NCI-H2196 treated with DMSO at 0.1 percent for 48 hours (cell line): ENCODE measurements around the gene ELOVL5.
"Not testable (repeated sequence)": the region's sequence is repeated elsewhere in the genome, so short reads cannot be mapped to it uniquely, and the experiment has no call there.

ENCODE experiments used
- DNase-seq: peaks from one replicate; lab custom pipeline; 2025; ENCODE audit not compliant: unreplicated experiment; lab: John Stamatoyannopoulos, UW

The ELOVL5 gene

DNA sequence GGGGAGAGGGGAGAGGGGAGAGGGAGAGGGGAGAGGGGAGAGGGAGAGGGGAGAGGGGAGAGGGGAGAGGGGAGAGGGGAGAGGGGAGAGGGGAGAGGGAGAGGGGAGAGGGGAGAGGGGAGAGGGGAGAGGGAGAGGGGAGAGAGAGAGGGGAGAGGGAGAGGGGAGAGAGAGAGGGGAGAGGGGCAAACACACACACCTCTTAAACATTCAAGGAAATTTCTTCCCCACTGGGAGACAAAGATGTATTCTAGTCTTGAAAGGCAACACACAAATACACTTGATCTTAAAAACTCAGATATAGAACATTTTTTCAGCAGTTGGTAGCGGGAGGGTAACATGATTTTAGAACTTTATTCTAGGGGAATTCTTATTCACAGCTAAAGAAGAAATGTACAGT, 42.5 kb downstream of the ELOVL5 start:
- not testable (repeated sequence) for DNase-seq

DNA sequence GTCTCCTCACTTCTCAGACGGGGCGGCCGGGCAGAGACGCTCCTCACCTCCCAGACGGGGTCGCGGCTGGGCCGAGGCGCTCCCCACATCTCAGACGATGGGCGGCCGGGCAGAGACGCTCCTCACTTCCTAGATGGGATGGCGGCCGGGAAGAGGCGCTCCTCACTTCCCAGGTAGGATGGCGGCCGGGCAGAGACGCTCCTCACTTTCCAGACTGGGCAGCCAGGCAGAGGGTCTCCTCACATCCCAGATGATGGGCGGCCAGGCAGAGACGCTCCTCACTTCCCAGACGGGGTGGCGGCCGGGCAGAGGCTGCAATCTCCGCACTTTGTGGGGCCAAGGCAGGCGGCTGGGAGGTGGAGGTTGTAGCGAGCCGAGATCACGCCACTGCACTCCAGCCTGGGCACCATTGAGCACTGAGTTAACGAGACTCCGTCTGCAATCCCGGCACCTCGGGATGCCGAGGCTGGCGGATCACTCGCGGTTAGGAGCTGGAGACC, 43.2 kb downstream of the ELOVL5 start:
- DNase-seq = not testable (repeated sequence)

DNA sequence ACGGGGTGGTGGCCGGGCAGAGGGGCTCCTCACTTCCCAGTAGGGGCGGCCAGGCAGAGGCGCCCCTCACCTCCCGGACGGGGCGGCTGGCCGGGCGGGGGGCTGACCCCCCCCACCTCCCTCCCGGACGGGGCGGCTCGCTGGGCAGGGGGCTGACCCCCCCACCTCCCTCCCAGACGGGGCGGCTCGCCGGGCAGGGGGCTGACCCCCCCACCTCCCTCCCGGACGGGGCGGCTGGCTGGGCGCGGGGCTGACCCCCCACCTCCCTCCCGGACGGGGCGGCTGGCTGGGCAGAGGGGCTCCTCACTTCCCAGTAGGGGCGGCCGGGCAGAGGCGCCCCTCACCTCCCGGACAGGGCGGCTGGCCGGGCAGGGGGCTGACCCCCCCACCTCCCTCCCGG, 43.8 kb downstream of the ELOVL5 start:
- DNase-seq = not testable (repeated sequence)

DNA sequence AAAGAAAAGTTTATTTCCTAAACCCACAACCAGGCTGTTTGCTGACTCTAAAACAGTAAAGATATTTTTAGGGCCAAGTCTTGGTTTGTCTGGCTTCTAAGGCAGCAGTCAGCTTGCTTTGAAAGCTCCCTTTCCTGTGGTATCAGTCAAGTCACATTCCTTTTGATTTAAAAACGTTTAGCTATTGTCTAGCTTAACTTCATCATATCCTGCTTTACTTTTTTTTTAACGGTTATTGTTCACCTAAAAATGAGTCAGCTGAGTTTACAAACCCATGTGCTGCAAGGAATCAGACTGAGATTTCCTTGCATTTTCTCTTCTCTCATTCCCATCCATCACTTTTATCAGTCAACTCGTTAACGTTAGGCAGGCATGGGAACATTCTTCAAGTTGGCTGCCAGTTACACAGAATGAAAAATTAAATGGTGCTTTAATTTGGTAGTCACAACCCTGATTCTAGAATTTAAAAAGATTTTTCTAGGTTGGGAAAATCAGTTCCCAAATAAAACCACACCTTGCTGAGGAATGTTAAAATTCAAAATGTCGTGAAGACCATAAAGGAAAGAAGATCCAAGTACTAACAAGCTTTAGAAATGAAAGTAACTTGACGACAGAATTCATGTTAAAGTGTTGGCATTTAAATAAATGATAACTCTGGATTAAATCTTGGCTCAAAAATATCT, 45.9 kb downstream of the ELOVL5 start:
- no peak for DNase-seq

DNA sequence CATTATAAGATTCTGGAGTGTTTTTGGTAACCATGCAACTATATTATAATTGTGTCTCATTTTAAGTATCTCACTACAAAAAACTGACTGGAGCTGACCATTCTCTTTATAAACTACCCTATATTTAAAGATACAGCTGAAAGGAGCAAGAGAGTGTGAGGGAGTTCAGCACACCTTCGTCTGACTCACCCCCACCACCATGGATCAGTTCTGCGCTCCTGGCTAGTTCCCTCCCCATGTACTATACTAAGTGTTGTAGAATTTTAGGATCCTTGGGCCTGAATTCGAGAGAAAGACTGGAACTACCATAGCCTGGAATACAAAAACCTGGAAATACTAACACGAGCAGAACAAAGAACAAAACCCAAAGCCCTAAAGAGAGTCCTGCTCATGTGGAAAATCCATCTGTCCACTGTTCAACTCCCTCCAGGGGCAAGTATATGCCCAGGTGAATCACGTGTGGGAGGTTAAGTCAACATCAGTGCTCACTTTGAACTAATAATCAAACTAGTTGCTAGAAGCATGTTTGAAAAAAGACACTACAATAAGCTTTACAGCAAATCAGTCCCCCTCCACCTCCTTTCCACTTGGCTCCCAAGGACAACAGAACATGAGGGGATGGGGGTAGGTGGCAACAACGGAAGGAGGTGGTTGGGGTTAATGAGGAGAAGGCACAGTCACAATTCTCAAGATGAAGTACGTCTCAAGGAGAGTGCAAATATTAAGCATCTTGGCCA, 46.8 kb downstream of the ELOVL5 start:
- DNase-seq = no peak

DNA sequence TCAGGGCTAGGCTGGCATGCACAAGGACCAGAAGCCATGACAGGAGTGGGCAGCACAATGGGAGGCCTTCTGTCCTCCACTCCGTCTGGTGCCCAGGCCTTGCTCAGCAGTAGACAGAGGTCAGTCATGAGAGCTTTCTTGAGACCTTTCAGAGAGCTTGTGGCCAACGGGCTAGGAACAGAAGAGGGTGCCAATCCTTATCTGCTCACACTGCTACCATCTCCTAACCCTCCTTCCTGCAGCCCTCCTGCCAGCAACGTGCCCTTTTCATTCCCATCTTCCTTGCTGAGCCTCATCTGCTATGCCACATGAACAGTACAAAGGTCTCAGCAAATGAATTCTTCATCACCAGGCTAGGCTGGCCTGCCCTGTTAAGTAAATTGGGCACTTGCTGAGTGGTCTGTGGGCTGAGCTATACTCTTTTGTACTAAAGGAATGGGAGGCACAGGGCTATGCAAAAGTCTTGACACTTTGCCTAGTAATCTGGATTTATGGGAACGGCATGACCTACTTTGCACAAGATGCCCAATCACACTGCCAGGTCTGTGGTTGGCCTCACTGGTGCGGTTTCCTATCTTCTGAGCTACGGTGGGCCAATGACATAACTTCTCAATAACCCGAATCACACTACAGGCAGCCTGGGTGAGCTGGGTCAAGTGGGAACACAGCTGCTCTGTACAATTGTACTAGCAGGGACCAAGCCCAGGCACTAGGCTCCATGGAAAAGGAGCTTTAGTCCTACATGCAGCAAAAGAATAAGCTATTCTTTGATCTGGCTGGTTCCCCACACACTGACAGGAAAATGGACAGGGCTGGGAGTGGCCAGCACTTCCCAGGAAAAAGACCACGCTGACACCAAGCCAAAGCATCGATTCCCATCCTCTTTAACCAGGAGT, 47.8 kb downstream of the ELOVL5 start:
- no peak for DNase-seq

DNA sequence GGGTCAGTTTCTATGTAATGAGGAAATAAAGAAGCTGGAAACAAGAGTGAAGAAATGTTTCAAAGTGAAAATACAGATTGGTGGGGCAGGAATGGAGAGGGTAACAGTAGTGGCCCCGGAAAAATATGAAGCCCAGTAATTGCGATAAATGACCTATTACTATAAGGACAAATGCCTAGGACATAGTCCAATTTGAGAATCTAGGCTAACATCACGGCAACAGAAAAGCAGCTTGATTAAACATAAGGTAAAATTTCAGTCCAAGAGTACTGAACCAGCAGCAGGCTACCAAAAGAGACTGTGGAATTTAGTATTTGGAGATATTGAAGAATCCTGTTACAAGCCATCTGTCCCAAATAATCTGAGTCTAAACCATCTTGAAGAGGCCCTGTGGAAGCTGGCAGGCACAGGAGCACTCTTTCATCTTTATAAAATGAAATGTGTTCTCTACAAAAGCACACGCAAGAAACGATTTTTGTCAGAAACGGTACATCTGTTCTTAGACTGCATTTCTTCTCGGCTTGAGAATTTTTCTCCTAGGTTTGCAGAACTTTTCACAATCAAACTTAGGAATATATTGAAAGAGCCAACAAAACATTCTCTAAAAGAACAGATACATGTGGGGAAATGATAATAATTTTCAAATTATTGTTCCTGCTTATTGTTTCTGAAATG, 49.3 kb downstream of the ELOVL5 start:
- DNase-seq = no peak

DNA sequence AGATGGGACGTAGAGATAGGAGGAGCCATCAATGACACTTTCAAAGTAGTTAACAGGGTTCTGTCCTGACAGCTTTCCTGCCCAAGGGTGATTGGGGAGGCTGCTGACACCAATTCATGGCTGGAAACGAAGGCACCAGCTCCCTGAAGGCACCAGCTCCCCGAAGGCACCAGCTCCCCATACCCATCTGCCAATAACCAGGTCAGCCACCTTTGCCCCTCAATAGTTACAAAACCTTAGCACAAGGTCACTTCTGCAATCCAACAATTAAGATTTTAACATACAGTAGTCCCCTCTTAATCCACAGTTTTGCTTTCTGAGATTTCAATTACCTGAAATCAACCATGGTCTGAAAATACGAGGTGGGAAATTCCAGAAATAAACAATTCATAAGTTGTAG, 51.7 kb downstream of the ELOVL5 start:
- no peak for DNase-seq

DNA sequence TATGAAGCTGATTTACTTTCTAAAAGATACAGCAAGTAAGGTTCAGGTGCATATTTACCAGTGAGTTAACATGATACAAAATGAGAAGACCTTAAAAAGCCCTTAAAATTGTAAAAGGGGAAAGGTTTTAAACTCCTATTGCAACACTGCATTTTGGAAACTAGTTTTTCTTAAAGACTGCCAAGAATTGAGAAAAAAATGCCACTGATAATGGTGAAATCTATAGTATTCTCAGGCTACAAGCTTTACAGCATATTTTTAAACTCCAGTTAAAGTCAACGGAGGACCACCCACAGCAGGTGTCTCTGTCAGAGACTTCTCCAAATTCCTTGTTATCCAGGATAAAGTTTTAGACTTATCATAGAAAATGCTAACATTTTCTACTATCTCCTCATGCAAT, 53.6 kb downstream of the ELOVL5 start:
- no peak for DNase-seq

DNA sequence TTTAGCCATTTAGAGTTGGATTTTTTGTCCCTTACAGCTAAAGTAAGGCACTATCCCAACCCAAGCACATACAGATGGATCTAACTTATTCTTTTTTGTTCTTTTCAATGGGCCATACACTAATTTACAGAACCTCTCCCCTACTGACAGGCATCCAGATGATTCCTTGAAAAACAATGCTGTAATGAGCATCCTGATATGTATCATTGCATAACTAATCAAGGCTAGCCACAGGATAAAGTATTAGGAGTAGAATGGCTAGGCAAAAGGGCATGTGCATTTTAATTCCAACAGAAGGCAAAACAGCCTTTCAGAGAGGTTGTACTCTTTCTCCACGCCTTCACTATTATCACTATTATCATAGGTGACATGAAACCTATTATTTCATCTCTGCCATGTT, 54.1 kb downstream of the ELOVL5 start:
- no peak for DNase-seq

DNA sequence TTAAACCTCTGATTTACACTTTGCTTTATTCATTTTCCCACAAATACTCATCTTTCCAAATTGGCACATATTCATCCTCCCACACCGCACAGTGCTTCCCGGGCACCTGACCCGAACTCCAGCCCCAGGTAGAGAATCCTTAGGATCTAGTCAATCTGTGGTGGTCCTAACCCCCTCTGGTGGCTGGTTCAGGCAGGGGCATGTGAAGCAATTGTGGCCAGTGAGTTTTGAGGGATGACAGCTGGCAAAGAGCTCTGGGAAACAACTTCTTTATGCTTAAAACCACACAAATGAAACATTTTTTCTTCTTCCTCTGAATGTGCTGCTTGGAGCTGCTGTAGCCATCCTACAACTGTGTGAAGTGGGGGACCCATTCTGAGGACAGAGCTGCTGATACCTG, 54.7 kb downstream of the ELOVL5 start:
- no peak for DNase-seq

DNA sequence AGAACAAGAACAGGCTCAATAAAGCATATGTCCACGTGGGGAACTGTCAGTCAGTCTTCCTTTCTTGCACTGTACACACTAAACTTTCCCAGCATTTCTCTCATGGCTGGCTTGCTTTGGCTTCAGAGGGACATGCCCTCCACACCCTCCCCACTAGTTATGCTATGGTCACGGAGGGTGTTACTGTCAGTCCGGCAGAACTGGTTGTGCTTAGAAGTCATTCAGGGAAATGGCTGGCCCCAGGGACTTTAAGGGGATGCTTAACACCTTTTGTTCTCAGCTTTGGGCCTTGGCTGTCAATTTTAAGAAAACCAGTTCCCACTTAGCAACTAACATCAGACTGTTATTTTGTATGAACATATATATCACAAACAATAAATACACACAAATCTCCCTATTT, 55.1 kb downstream of the ELOVL5 start:
- no peak for DNase-seq

DNA sequence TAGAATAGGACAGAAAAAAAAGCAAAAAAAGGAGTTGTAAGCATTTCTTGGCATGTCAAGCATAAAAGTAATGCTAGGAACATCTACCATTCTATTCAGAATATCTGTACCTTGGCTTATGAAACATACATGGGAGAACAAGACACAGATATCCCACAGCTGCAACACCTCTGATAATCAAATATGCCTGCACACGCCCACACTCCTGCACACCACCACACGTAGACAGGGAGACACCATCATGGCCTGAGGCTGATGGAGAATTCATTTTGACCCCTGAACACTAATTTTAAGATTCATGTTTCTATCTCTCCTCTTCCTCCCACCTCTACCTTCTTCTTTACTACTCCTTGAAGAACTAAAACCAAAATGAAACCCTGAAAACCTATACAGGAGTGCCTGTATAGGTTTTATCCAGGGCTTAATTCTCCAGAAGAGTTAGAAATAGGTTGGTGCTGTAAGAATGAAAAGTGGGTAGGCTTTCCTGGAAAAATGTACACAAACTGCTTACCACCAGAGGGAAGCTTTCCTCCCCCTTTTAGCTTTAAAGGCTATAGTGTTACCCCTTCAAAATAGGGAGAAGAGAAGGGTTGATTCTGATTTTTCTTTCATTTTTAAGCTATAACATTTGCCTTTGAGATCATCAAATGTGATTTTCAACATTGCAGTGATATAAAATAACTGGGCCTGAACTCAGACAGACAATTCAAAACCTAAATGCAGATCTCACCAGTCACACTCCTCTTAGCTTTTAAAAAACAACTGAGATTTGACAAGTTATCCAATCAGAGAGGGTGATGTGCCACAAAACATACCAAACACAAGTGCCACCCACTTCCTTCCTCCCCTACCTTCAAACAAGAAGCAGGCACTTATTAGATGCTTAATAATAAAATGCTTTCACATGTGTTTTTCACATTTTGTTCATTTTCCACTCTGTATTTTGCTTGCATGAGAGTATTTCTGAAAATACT, 57.9 kb downstream of the ELOVL5 start:
- no peak for DNase-seq

DNA sequence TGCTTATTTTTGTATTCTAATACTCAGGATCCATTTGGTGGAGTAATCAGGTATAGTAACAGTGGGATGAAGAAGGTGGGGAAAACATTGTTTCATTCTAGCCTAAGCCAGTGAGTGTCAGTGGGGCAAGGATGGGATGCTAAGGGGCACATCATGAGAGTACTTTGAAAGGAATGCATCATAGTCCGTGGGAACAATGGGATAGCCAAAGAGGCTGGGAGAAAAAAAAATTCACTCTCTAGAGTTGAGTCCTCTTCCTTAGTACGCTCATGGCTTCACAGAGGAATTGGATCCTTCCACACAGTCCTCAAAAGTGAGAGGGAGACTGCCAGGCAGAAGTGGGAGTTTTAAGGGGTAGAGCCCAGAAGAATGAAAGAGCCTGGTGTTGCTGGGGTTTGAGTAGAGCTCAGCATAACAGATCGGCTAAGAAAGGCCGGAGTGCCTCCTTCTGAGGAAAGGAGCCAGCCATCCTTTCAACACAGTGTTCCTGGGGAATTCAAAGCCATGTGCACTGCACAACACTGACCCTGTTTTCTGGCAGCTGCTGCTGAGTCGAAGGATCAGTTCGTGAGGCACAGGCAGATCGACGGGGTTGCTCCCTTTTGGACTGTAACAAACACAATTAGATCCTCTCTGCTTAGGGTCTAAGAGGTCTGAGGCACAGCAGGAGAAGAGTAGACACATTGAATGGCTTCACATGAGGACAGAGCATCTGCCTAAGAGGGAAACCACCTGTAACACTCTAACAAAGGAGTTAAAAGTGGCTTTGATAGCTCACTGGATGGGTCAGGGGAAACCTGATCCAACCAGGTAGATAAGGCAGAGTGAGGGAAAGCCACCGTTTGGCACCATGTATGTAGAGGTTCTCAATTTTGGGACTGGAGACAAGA, 61.2 kb downstream of the ELOVL5 start:
- peak; percentile 19 for DNase-seq

DNA sequence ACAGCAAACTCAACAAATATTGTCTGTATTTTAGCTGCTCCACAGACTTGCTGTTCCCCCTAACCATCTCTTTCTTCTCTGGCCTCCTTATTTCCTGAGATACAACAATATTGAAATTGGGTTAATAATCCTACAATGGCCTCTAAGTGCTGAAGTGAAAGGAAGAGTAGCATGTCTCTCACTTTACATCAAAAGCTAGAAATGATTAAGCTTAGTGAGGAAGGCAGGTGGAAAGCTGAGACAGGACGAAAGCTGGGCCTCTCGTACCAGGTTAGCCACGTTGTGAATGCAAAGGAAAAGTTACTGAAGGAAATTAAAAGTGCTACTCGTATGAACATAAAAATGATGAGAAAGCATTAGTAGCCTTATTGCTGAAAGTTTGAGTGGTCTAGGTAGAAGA, 63.8 kb downstream of the ELOVL5 start:
- no peak for DNase-seq

DNA sequence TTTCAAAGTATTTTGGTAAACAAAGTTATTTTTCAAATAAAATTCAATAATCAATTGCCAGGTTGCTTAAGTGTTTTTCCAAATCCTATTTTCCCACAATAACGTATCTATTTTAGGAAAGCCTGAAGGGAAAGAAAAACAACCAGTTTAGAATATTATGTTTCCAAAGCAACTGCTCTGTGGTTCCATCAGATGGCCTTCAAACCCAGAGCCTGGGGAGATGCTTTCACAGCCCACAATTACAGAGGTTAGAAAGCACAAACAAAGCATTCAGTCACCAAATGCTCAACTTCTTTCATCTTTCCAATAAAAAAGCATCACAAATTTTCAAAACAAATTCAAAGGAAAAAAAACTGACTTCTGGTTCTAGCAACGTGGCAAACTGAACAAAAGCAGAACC, 66.0 kb downstream of the ELOVL5 start:
- DNase-seq = no peak

DNA sequence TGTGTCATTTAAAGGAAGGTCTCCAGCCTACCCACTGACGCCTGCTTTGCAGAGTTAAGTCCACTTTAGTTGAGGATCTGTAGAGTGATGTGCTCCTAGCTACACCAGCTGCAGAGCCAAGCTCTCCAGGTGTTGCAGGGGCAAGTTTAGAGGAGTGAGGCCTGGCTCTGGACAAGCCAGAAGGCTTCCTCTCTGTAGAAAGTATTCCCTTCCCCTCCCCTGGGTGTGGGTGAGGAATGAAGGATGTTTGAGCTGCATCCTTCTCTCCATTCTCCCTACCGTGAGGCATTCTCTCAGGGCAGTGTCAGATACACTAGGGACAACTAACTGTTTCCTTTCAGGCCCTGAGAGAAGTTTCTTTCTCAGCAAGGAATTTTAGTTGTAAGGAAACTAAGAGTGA, 66.5 kb downstream of the ELOVL5 start:
- DNase-seq = no peak

DNA sequence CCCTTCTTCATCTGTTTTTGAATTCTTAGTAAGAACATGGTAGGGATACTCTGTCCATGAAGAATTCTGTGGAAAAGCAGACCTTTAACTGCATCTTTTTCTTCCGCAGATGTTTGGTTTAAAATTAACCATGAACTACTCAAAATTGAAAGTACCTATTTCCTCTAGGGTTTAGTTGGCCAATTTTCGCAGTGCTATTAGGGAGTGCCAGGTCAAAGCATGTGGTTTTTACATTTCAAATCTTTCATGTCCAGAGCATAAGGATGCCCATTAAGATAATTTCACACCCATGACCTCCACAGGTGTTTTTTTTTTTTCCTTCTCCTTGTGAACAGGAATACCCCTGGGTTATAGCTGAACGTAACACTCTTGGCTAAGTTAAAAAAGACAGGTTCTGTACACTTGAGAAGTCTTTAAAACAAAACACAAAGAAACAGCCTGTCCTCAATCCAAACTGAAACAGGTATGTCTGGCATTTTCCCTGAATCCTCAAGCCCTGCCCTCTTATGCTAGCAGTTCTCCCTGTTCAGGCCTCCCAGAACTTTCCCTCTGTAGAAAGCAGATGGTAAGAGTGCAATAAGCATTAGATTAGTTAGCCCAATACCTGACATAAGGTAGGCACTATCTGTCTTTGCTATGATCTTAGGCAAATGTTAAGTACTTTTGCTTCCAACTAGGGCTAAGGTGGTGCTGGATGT, 67.1 kb downstream of the ELOVL5 start:
- no peak for DNase-seq
